DMS 273 treated with DMSO at 0.1 percent for 48 hours (cell line): Measurements from ENCODE around the gene LPCAT3.

Source experiments
- DNase-seq: peaks from one replicate; lab custom pipeline; 2025; lab: John Stamatoyannopoulos, UW

LPCAT3 gene

GRCh38 chr12:6952863-6953441 lies 65.3 kb downstream of the LPCAT3 start:
- no peak for DNase-seq

GRCh38 chr12:6952121-6952862 lies 66.0 kb downstream of the LPCAT3 start:
- DNase-seq: no peak

GRCh38 chr12:6951551-6952120 lies 66.6 kb downstream of the LPCAT3 start:
- DNase-seq: no peak

- DNase-seq: no peak
Measured at GRCh38 chr12:6950811-6951540, 67.3 kb downstream of the LPCAT3 start, which contains the start of gene PTPN6. TSS of gene PTPN6 (plus strand) at chr12:6951356. CDS start at chr12:6951513, 157 bp downstream.

- no peak for DNase-seq
Measured at GRCh38 chr12:6950401-6950801, 67.9 kb downstream of the LPCAT3 start.

- no peak for DNase-seq
Measured at GRCh38 chr12:6948873-6949594, 69.2 kb downstream of the LPCAT3 start.

- no peak for DNase-seq
Measured at GRCh38 chr12:6947615-6948014, 70.7 kb downstream of the LPCAT3 start.

- no peak for DNase-seq
Measured at GRCh38 chr12:6946920-6947374, 71.3 kb downstream of the LPCAT3 start.

GRCh38 chr12:6946033-6946919 lies 72.0 kb downstream of the LPCAT3 start:
- no peak for DNase-seq

GRCh38 chr12:6945613-6946012 lies 72.7 kb downstream of the LPCAT3 start:
- DNase-seq: no peak

- DNase-seq: peak; percentile 77
Measured at GRCh38 chr12:6944381-6945186, 73.7 kb downstream of the LPCAT3 start.

- peak; percentile 94 for DNase-seq
Measured at GRCh38 chr12:6943722-6944380, 74.4 kb downstream of the LPCAT3 start, which contains the start of the genes C12orf57 and RNU7-1. TSS of gene C12orf57 (plus strand) at chr12:6944022. CDS start at chr12:6944122, 100 bp downstream. TSS of gene RNU7-1 (plus strand) at chr12:6943816.

GRCh38 chr12:6943389-6943721 lies 74.9 kb downstream of the LPCAT3 start:
- peak; percentile 94 for DNase-seq

GRCh38 chr12:6942331-6942665 lies 76.0 kb downstream of the LPCAT3 start:
- DNase-seq: no peak

GRCh38 chr12:6941782-6942181 lies 76.5 kb downstream of the LPCAT3 start:
- DNase-seq: no peak

GRCh38 chr12:6941267-6941666 lies 77.0 kb downstream of the LPCAT3 start:
- no peak for DNase-seq

GRCh38 chr12:6939191-6939540 lies 79.1 kb downstream of the LPCAT3 start:
- no peak for DNase-seq

GRCh38 chr12:6938353-6939190 lies 79.7 kb downstream of the LPCAT3 start:
- DNase-seq: no peak
